ENCODE data around the gene TMEM81. TPM values are rescaled to one million over a fixed set of nuclear protein-coding genes. Genes with fewer than 3 reads are reported as not detected.

The TMEM81 gene
- total RNA-seq, 1 experiment from 2014 or later = 4.3 TPM

GRCh38 chr1:205052690-205053089 is 31.6 kb downstream of the TMEM81 start:
- H3K4me3 ChIP-seq (ENCODE audit: low read depth, low read length) = no peak overlapping the region
- H3K36me3 ChIP-seq (ENCODE audit: control insufficient read depth, insufficient read depth, low read length) = no peaks in the 10 kb centered on the region
- ChIA-PET CTCF (interaction anchor here (2.5 kb wide), 1 partner anchor 9 kb away, joined by 8 read pairs; no protein-coding TSS in a partner anchor), POLR2A (no interaction called here)
- no peaks in the 10 kb centered on the region for H3K9me3 Mint-ChIP-seq (ENCODE audit: unreplicated experiment)
- no peaks in the 10 kb centered on the region for H3K4me1 ChIP-seq
- BruUV-seq (replicated peaks) = no TSS peak
- TF ChIP-seq CTCF (IDR thresholded peaks at IDR 0.05; ENCODE audit: insufficient read depth in 1 of 2, low read depth in 1 of 2, low read length in 1 of 2, severe bottlenecking in 1 of 2, unreplicated experiment in 1 of 2) = no peak
- H3K9me3 ChIP-seq = no peaks in the 10 kb centered on the region
- H3K4me1 Mint-ChIP-seq (ENCODE audit: low read depth, unreplicated experiment) = no peaks in the 10 kb centered on the region
- H3K27me3 ChIP-seq (replicated peaks; ENCODE audit: control insufficient read depth, insufficient read depth, low read length) = no peaks in the 10 kb centered on the region
- intact Hi-C loops (cut with micrococcal nuclease; ENCODE audit: unreplicated experiment) = no loop called here
- H3K27me3 Mint-ChIP-seq (ENCODE audit: insufficient read depth, unreplicated experiment) = peaks cover 7% of the 10 kb centered on the region
- no peak overlapping the region for H3K4me3 Mint-ChIP-seq (ENCODE audit: unreplicated experiment)
- no peaks in the 10 kb centered on the region for H3K36me3 Mint-ChIP-seq (ENCODE audit: insufficient read depth, unreplicated experiment)
- no peak overlapping the region for H3K27ac Mint-ChIP-seq (ENCODE audit: unreplicated experiment)
- DNase-seq = no peak

- Histone ChIP-seq H3K4me3 (ENCODE audit: low read depth, low read length) (no peak overlapping the region), H3K36me3 (ENCODE audit: control insufficient read depth, insufficient read depth, low read length) (no peaks in the 10 kb centered on the region), H3K27me3 (replicated peaks; ENCODE audit: control insufficient read depth, insufficient read depth, low read length) (no peaks in the 10 kb centered on the region), H3K9me3 (no peaks in the 10 kb centered on the region), H3K4me1 (no peaks in the 10 kb centered on the region)
- intact Hi-C loops (cut with micrococcal nuclease; ENCODE audit: unreplicated experiment) = no loop called here
- Mint-ChIP-seq H3K9me3 (ENCODE audit: unreplicated experiment) (no peaks in the 10 kb centered on the region), H3K36me3 (ENCODE audit: insufficient read depth, unreplicated experiment) (no peaks in the 10 kb centered on the region), H3K4me1 (ENCODE audit: low read depth, unreplicated experiment) (peaks cover 7% of the 10 kb centered on the region), H3K27me3 (ENCODE audit: insufficient read depth, unreplicated experiment) (peaks cover 9% of the 10 kb centered on the region), H3K4me3 (ENCODE audit: unreplicated experiment) (no peak overlapping the region), H3K27ac (ENCODE audit: unreplicated experiment) (no peak overlapping the region)
- no peak for DNase-seq
- POLR2A ChIA-PET = no interaction called here
- CTCF ChIA-PET = interaction anchor here (1.7 kb wide), 1 partner anchor 12 kb away, joined by 9 read pairs; no protein-coding TSS in a partner anchor
- no TSS peak for BruUV-seq (replicated peaks)
- no peak for TF ChIP-seq CTCF (IDR thresholded peaks at IDR 0.05; ENCODE audit: insufficient read depth in 1 of 2, low read depth in 1 of 2, low read length in 1 of 2, severe bottlenecking in 1 of 2, unreplicated experiment in 1 of 2)
Observed at GRCh38 chr1:205049479-205049878, 34.8 kb downstream of the TMEM81 start.

- CTCF ChIA-PET = interaction anchor here (1.7 kb wide), 1 partner anchor 13 kb away, joined by 9 read pairs; no protein-coding TSS in a partner anchor
Observed at GRCh38 chr1:205048382-205048781, 35.9 kb downstream of the TMEM81 start.

More at GRCh38 chr1:205048382-205048781, 35.9 kb downstream of the TMEM81 start:
- H3K4me3 Mint-ChIP-seq (ENCODE audit: unreplicated experiment) = no peak overlapping the region
- no peaks in the 10 kb centered on the region for H3K27me3 ChIP-seq (replicated peaks; ENCODE audit: control insufficient read depth, insufficient read depth, low read length)
- H3K9me3 ChIP-seq = no peaks in the 10 kb centered on the region
- no peak overlapping the region for H3K27ac Mint-ChIP-seq (ENCODE audit: unreplicated experiment)
- H3K4me1 ChIP-seq = no peaks in the 10 kb centered on the region
- H3K4me3 ChIP-seq (ENCODE audit: low read depth, low read length) = no peak overlapping the region
- H3K36me3 ChIP-seq (ENCODE audit: control insufficient read depth, insufficient read depth, low read length) = no peaks in the 10 kb centered on the region
- POLR2A ChIA-PET = no interaction called here
- H3K4me1 Mint-ChIP-seq (ENCODE audit: low read depth, unreplicated experiment) = peaks cover 7% of the 10 kb centered on the region
- no peak for DNase-seq
- no TSS peak for BruUV-seq (replicated peaks)
- H3K27me3 Mint-ChIP-seq (ENCODE audit: insufficient read depth, unreplicated experiment) = peaks cover 9% of the 10 kb centered on the region
- intact Hi-C loops (cut with micrococcal nuclease; ENCODE audit: unreplicated experiment) = no loop called here
- no peak for TF ChIP-seq CTCF (IDR thresholded peaks at IDR 0.05; ENCODE audit: insufficient read depth in 1 of 2, low read depth in 1 of 2, low read length in 1 of 2, severe bottlenecking in 1 of 2, unreplicated experiment in 1 of 2)
- H3K36me3 Mint-ChIP-seq (ENCODE audit: insufficient read depth, unreplicated experiment) = no peaks in the 10 kb centered on the region
- H3K9me3 Mint-ChIP-seq (ENCODE audit: unreplicated experiment) = no peaks in the 10 kb centered on the region
